ENCODE measurements around the gene KBTBD2. TPM values are rescaled to one million over a fixed set of nuclear protein-coding genes. Genes with fewer than 3 reads are reported as not detected.

Gene KBTBD2
- polyA plus RNA-seq (2013) = 15.1 and 15.2 TPM in 2 replicates

DNA sequence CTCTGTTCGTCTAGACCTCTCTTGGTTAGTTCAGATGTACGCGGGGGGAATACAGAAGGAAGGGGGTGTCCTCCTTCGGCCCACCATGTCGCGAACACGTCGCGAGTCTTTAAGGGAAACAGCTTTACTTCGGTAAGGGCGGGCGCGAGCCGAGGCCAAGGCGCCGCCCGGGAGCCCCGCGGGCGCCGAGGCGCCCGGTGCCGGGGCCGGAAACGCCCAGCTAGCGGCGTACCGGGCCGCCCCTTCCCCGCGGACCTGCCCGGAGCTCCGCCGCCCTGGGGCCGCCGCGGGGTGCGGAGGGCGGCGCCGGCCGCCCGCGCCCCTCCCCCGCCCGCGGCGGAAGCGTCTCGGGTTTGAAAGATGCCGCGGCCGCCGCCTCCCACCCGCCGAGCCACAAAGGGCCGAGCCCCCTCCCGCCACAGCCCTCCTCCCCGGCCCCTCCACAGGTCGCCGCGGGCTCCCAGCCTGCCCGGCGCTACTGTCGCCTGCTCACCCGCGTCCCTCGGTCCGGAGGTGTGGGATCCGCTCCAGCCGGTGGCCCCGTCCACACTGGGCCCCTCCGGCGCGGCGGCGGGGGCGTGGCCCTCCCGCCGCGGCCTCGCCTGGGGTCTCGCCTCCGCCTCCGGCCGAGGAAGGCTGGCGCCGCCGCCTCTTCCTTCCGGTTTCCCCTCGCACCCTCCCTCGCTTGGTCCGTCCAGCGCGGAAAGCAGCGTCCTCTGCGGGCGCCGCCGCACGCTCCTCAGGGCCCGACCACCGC is at the start of gene KBTBD2:
Gene KBTBD2 (minus strand): TSS at position 718 of the 757 bp plus-strand sequence. CDS start 12,156 bp downstream, outside the sequence.
- Histone ChIP-seq H3K36me3 (ENCODE audit: control insufficient read depth in 1 of 2, insufficient read depth in 2 of 2, low read length in 2 of 2) (no peaks in the 10 kb centered on the region), H2BK5ac (ENCODE audit: low read depth, low read length, poor library complexity) (peak within 1 kb of the TSS; percentile 99), H3K79me1 (ENCODE audit: low read length) (peaks cover 15% of the 10 kb centered on the region), H3K4me3 (ENCODE audit: low read depth, low read length) (peak within 1 kb of the TSS; percentile 99), H3K4ac (ENCODE audit: low read depth, low read length) (peak within 1 kb of the TSS; percentile 100), H3K4me2 (ENCODE audit: low read length) (peak within 1 kb of the TSS; percentile 93), H3K14ac (ENCODE audit: low read length) (peak within 1 kb of the TSS; percentile 99), H3K27me3 (ENCODE audit: insufficient read depth, low read length) (no peaks in the 10 kb centered on the region), H2BK120ac (ENCODE audit: insufficient read depth, low read length, poor library complexity) (peak within 1 kb of the TSS; percentile 98), H3K79me2 (ENCODE audit: control insufficient read depth, insufficient read depth, low read length, poor library complexity) (peaks cover 12% of the 10 kb centered on the region), H3K23ac (ENCODE audit: low read length) (no peak within 1 kb of the TSS), H4K8ac (ENCODE audit: low read depth, low read length) (peak within 1 kb of the TSS; percentile 99), H3K9ac (ENCODE audit: low read length) (peak within 1 kb of the TSS; percentile 99), H3K4me1 (ENCODE audit: control insufficient read depth in 1 of 2, insufficient read depth in 2 of 2, low read length in 2 of 2) (peaks cover 3% of the 10 kb centered on the region in 2 experiments), H3K18ac (ENCODE audit: low read length) (peak within 1 kb of the TSS; percentile 100), H3K9me3 (ENCODE audit: insufficient read depth, low read depth, low read length) (no peaks in the 10 kb centered on the region), H4K91ac (ENCODE audit: low read depth, low read length) (peak within 1 kb of the TSS; percentile 100), H2AK5ac (ENCODE audit: low read length) (peak within 1 kb of the TSS; percentile 97), H2AFZ (ENCODE audit: insufficient read depth, low read length, poor library complexity) (peak within 1 kb of the TSS; percentile 89), H4K12ac (ENCODE audit: low read depth, low read length) (peak within 1 kb of the TSS; percentile 100), H3K27ac (ENCODE audit: low read depth, low read length) (peak within 1 kb of the TSS; percentile 100), H2BK12ac (ENCODE audit: low read length) (peak within 1 kb of the TSS; percentile 85)
- no CpG with 5 or more reads among the region's 104 CpGs for WGBS (ENCODE audit: extremely low coverage, insufficient coverage, insufficient read length)
- DNase-seq = peak; percentile 64 to 78

DNA sequence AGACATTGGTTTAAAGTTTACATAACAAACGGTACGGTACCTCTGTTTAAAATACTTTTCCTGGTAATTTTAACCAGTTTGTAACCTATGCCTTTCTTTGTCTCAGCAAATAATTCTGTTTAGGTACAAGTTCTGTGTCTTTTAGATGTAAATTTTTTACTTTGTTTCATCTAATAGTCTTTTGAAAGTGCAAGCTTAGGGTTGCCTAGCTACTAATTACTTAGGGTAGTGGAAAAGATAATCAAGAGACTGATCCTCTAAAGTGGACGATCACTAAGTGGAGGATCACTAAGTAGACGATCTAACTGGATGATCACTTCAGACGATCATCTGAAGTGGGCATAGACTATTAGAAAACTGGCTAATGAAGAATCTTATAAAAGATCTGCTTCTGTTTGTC is 49.6 kb upstream of the KBTBD2 start:
- WGBS (ENCODE audit: extremely low coverage, insufficient coverage, insufficient read length) = no CpG with 5 or more reads among the region's 5 CpGs
- H4K91ac ChIP-seq (ENCODE audit: low read depth, low read length) = no peak overlapping the region
- H3K36me3 ChIP-seq (ENCODE audit: control insufficient read depth in 1 of 2, insufficient read depth in 2 of 2, low read length in 2 of 2) = no peaks in the 10 kb centered on the region
- no peaks in the 10 kb centered on the region for H3K79me1 ChIP-seq (ENCODE audit: low read length)
- H3K27me3 ChIP-seq (ENCODE audit: insufficient read depth, low read length) = peaks cover 15% of the 10 kb centered on the region
- H3K4ac ChIP-seq (ENCODE audit: low read depth, low read length) = no peak overlapping the region
- no peak overlapping the region for H2AK5ac ChIP-seq (ENCODE audit: low read length)
- no peak overlapping the region for H4K12ac ChIP-seq (ENCODE audit: low read depth, low read length)
- DNase-seq = no peak
- H2AFZ ChIP-seq (ENCODE audit: insufficient read depth, low read length, poor library complexity) = no peak overlapping the region
- H3K27ac ChIP-seq (ENCODE audit: low read depth, low read length) = no peak overlapping the region
- H3K4me2 ChIP-seq (ENCODE audit: low read length) = no peak overlapping the region
- H2BK120ac ChIP-seq (ENCODE audit: insufficient read depth, low read length, poor library complexity) = no peak overlapping the region
- no peak overlapping the region for H2BK12ac ChIP-seq (ENCODE audit: low read length)
- no peak overlapping the region for H3K23ac ChIP-seq (ENCODE audit: low read length)
- peaks cover 0 to 5% of the 10 kb centered on the region in 2 experiments for H3K4me1 ChIP-seq (ENCODE audit: control insufficient read depth in 1 of 2, insufficient read depth in 2 of 2, low read length in 2 of 2)
- H3K18ac ChIP-seq (ENCODE audit: low read length) = no peak overlapping the region
- no peak overlapping the region for H3K14ac ChIP-seq (ENCODE audit: low read length)
- H3K4me3 ChIP-seq (ENCODE audit: low read depth, low read length) = no peak overlapping the region
- H4K8ac ChIP-seq (ENCODE audit: low read depth, low read length) = no peak overlapping the region
- no peak overlapping the region for H3K9ac ChIP-seq (ENCODE audit: low read length)
- H2BK5ac ChIP-seq (ENCODE audit: low read depth, low read length, poor library complexity) = no peak overlapping the region
- no peaks in the 10 kb centered on the region for H3K9me3 ChIP-seq (ENCODE audit: insufficient read depth, low read depth, low read length)
- H3K79me2 ChIP-seq (ENCODE audit: control insufficient read depth, insufficient read depth, low read length, poor library complexity) = no peaks in the 10 kb centered on the region

DNA sequence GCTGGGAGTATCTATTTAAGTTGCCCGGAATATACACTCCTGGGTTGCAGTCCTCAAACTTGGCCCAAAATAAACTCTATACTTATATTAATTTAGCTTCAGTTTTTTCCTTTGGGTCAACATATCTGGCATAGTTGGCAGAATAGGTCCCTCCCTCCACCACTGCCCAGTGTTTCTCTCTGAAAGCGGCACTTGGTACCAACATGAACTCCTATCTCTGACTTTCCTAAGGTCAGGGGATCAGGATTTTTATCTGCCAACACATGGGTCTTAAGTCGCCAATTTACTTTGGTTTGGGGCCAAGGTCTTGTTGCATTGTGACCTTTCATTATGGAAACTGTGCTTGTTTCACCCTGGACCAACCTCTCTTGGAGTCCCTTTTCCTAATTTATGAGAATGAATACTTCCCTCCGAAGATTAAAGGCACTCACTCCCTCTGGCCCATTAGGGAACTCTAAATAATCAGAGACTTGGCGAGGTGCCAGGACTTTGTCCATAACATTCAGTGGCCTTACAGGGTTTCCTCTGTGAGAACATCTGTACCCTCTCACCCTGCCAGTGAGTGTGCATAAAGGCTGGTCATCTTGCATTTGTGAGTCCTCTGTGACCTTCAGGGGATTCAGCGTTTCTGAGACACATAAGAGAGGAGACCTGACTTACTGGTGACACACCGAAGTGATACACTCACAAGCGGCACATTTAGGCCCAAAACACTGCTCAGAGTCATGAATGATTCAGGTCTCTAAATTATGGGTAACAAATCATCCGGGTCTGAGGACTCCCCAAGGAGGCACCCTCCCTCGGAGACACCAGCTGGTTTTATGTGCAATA is 46.0 kb upstream of the KBTBD2 start:
- Histone ChIP-seq H3K4me3 (ENCODE audit: low read depth, low read length) (no peak overlapping the region), H3K79me1 (ENCODE audit: low read length) (no peaks in the 10 kb centered on the region), H3K23ac (ENCODE audit: low read length) (no peak overlapping the region), H2BK12ac (ENCODE audit: low read length) (no peak overlapping the region), H3K4me1 (ENCODE audit: control insufficient read depth in 1 of 2, insufficient read depth in 2 of 2, low read length in 2 of 2) (peaks cover 0 to 2% of the 10 kb centered on the region in 2 experiments), H4K8ac (ENCODE audit: low read depth, low read length) (no peak overlapping the region), H3K18ac (ENCODE audit: low read length) (no peak overlapping the region), H3K27me3 (ENCODE audit: insufficient read depth, low read length) (peaks cover 11% of the 10 kb centered on the region), H3K36me3 (ENCODE audit: control insufficient read depth in 1 of 2, insufficient read depth in 2 of 2, low read length in 2 of 2) (no peaks in the 10 kb centered on the region), H3K9me3 (ENCODE audit: insufficient read depth, low read depth, low read length) (no peaks in the 10 kb centered on the region), H2BK5ac (ENCODE audit: low read depth, low read length, poor library complexity) (no peak overlapping the region), H2AK5ac (ENCODE audit: low read length) (no peak overlapping the region), H2AFZ (ENCODE audit: insufficient read depth, low read length, poor library complexity) (no peak overlapping the region), H3K9ac (ENCODE audit: low read length) (no peak overlapping the region), H2BK120ac (ENCODE audit: insufficient read depth, low read length, poor library complexity) (no peak overlapping the region), H3K4me2 (ENCODE audit: low read length) (no peak overlapping the region), H4K91ac (ENCODE audit: low read depth, low read length) (no peak overlapping the region), H3K27ac (ENCODE audit: low read depth, low read length) (no peak overlapping the region), H4K12ac (ENCODE audit: low read depth, low read length) (no peak overlapping the region), H3K79me2 (ENCODE audit: control insufficient read depth, insufficient read depth, low read length, poor library complexity) (no peaks in the 10 kb centered on the region), H3K14ac (ENCODE audit: low read length) (no peak overlapping the region), H3K4ac (ENCODE audit: low read depth, low read length) (no peak overlapping the region)
- no peak for DNase-seq
- no CpG with 5 or more reads among the region's 10 CpGs for WGBS (ENCODE audit: extremely low coverage, insufficient coverage, insufficient read length)

DNA sequence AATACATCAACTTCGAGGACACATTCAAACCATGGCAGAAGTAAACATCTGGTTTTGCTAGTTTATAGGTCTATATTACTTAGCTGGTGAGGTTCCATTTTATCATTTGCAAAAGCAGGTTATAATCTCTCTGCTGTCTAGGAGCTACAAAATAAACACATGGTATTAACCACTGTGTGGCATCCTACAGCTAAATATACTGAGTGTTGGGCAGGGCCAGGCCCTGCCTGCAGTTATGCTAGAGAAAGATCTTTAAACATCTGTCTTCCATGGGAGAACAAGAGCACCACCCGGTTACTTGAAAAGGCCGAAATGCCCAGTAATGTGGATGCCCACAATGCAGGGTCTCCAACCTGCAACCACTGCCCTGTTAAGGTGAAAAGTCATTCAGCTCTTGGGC is 45.1 kb upstream of the KBTBD2 start:
- Histone ChIP-seq H2BK12ac (ENCODE audit: low read length) (no peak overlapping the region), H3K9me3 (ENCODE audit: insufficient read depth, low read depth, low read length) (no peaks in the 10 kb centered on the region), H3K79me2 (ENCODE audit: control insufficient read depth, insufficient read depth, low read length, poor library complexity) (no peaks in the 10 kb centered on the region), H3K18ac (ENCODE audit: low read length) (no peak overlapping the region), H3K4me2 (ENCODE audit: low read length) (no peak overlapping the region), H3K14ac (ENCODE audit: low read length) (no peak overlapping the region), H2AK5ac (ENCODE audit: low read length) (no peak overlapping the region), H3K27ac (ENCODE audit: low read depth, low read length) (no peak overlapping the region), H4K8ac (ENCODE audit: low read depth, low read length) (no peak overlapping the region), H3K4ac (ENCODE audit: low read depth, low read length) (no peak overlapping the region), H3K4me1 (ENCODE audit: control insufficient read depth in 1 of 2, insufficient read depth in 2 of 2, low read length in 2 of 2) (no peaks in the 10 kb centered on the region), H2AFZ (ENCODE audit: insufficient read depth, low read length, poor library complexity) (no peak overlapping the region), H4K12ac (ENCODE audit: low read depth, low read length) (no peak overlapping the region), H2BK5ac (ENCODE audit: low read depth, low read length, poor library complexity) (no peak overlapping the region), H3K36me3 (ENCODE audit: control insufficient read depth in 1 of 2, insufficient read depth in 2 of 2, low read length in 2 of 2) (no peaks in the 10 kb centered on the region), H3K27me3 (ENCODE audit: insufficient read depth, low read length) (peaks cover 3% of the 10 kb centered on the region), H3K9ac (ENCODE audit: low read length) (no peak overlapping the region), H3K4me3 (ENCODE audit: low read depth, low read length) (no peak overlapping the region), H3K23ac (ENCODE audit: low read length) (no peak overlapping the region), H4K91ac (ENCODE audit: low read depth, low read length) (no peak overlapping the region), H2BK120ac (ENCODE audit: insufficient read depth, low read length, poor library complexity) (no peak overlapping the region), H3K79me1 (ENCODE audit: low read length) (no peaks in the 10 kb centered on the region)
- no CpG with 5 or more reads among the region's 3 CpGs for WGBS (ENCODE audit: extremely low coverage, insufficient coverage, insufficient read length)
- DNase-seq = no peak
